ENCODE results near the gene HOXA4.

The HOXA4 gene

DNA sequence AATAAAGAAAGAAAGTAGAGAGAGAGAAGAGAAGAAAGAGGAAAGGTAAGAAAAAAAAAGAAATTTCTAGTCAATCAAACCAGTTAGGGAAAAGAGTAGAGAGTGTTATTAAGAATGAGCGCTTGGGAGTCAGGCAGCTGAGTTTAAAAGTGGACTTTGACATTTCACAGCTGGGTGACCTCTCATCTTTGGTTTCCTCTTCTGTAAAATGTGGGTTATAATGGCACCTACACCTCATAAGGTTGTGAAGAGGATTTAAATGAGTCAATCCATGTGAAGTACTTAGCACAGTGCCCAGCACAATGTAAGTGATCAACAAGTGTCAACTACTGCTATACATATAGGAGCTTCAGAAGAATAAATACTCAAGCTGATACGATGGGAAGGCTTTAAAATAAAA is 46.9 kb downstream of the HOXA4 start:
- DNase-seq, result no peak

DNA sequence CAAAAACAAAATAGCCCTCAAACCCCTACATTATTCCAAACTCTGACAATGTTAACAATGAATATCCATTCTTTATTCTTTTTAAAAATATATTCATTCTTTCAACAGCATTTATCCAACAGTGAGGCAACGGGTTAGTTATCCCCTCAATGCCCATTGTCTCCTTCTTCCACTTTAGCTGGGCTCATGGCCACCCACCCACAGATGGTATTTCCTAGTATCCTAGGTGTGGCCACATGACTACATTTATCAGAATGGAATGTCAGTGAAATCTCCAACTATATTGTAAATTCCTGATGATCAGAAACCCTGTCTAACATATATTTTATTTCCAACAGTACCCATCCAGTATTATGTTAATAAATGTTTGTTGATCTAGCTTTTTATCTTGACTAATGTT is 48.4 kb downstream of the HOXA4 start:
- no peak for DNase-seq

DNA sequence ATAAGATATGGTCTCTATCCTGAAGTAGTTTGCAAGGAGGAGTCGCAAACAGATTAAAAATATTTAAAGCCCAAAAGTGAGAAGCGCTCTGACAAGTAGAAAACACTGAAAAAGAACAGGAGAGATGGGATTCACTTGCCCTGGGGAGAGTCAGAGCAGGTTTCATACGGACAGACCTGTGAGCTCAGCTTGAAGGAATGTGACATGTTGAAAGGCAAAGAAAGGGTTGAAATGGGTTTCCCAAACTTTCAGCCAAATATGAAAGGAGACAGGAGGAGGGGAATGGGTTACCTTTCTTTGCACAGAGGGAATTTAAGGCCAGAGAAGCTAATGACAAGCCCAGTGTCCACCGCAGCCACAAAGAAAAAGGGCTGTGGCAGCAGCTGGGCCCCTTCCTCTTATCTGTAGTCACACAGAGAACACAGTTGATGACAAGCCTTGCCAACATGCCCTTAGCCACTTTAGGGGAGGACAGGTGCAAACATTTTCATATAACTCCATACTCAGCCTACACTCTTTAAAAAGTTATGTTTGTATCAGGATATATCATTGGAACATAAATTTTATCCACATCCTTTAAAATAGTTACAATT is 49.6 kb downstream of the HOXA4 start:
- DNase-seq, result no peak

DNA sequence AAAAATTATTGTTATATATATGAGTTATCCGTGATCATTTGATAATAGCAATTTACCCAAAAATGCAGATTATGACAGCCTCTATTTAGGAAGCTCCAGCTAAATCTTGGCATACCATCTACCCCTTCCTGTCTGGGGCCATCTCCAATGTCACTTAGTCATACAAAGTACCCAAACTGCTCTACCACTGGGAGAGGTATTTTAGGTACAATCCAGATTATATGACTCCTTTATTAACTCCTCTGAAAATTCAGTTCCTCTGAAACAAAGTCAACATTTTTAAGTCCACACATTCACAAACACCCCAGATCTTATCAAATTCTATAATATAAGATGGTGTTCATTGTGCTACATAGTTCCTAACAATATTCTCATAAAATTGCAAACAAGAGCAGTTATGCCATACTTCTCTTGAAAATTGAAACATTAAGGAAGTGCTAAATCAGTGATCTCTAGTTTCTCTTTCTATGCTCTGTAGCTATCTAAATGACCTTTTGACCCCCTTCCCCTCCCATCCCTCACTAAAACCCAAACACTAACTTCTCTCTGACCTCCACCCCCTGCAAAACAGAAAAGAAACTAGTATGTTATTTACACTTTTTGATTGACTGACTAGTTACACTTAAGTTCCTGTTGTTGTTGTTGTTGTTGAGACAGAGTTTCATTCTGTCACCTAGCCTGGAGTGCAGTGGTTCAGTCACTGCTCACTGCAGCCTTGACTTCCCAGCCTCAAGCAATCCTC is 51.2 kb downstream of the HOXA4 start:
- no peak for DNase-seq

DNA sequence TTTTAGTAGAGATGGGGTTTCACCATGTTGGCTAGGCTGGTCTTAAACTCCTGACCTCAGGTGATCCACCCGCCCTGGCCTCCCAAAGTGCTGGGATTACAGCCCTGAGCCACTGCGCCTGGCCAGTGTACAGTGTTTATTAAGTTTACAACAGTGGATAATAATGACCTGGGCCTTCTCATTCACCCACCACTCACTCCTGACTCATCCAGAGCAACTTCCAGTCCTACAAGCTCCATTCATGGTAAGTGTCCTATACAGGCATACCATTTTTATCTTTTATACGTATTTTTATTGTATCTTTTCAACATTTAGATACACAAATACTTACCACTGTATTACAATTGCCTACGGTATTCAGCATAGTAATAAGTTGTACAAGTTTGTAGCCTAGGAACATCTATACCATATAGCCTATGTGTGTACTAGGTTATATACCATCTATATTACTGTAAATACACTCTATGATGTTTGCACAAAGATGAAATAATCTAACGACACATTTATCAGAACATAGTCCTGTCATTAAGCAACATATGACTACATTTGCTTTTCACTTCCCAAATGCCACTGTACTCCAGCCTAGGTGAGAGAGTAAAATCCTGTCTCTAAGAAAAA is 51.8 kb downstream of the HOXA4 start:
- DNase-seq, result no peak

Data from NCI-H2227 treated with DMSO at 0.1 percent for 48 hours (cell line).